GM04504 (cell line): ENCODE results near the gene NDST3.

Source experiments
- DNase-seq: peaks from one replicate; pipeline ENCODE4 v3.0.0-alpha.2; 2012; ENCODE audit warnings: low read depth

NDST3 gene

GRCh38 chr4:118034053-118034785 lies at the start of gene NDST3:
TSS of gene NDST3 (plus strand) at chr4:118034486. CDS start at chr4:118053911, 19,425 bp downstream.
- DNase-seq: peak; percentile 20

DNA sequence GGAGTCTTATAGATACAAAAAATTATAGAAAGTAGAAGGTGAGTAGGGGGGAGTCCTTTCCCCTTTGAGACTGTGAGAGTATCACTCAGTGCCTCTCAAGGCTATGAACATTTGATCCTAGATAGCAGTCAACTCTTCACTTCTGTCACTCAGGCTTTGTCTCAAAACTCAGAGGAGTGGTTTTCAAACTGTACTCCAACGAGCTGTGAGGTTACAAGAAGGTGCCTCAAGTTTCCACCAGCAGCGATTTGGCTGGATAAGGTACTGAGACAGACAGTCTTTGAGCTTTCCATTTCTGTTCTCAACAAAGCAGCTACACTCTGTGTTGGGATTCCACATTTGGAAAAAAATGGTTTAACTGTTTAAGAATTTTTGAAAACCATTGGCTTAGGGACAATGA lies 48.0 kb upstream of the NDST3 start:
- DNase-seq: no peak

DNA sequence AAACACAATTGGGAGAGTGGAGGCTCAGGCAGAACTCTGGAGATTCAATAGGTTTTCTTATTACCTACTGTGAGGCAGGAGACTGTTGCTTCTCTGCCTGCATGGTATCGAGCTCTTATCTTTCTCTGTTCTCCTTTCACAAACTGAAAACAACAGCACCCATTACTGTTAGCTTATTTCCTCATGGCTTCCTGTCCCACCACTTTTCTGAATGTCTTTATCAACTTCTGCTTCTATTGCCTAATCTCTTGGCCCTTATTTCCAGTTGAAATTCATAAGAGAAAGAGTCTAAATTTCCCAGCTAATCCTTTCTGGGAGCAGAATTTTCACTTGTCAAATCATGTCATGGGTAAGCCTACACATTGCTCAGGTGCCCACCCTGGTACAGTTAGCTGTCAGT lies 46.8 kb upstream of the NDST3 start:
- no peak for DNase-seq

DNA sequence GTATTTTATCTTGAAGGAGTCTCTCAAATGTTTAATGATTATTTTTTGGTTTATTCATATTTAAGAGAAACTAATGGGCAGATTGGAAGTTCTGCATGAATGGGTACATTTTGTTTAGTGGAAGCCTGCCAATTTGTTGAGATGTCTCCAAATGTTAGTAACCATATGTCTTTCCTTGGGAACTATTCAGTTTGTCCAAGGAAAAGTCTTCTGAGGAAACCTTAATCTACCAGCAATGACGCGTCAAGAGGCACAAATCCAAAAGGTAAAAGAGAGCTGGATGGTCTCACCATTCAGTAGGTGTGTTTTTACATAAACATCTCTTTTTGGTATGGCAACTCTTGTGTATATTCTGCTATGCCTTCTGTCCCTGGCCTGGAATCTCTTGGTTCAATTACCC lies 37.4 kb upstream of the NDST3 start:
- DNase-seq: no peak

GRCh38 chr4:118004088-118004487 lies 30.2 kb upstream of the NDST3 start:
- no peak for DNase-seq

GRCh38 chr4:118005883-118006282 lies 28.4 kb upstream of the NDST3 start:
- DNase-seq: no peak

DNA sequence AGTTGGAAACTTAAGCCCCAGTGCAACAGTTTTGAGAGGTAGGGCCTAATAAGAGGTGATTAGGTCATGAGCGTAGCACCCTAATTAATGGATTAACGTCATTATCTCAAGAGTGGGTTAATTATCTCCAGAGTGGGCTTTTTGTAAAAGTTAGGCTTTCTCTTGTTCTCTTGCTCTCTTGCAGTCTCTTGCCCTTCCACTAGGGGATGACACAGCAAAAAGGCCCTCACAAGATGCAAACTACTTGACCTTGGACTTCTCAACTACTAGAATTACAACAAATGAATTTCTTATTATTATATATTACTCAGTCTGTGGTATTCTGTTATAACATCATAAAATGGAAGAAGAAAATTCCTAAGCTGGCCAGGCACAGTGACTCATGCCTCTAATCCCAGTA lies 22.1 kb upstream of the NDST3 start:
- DNase-seq: no peak

DNA sequence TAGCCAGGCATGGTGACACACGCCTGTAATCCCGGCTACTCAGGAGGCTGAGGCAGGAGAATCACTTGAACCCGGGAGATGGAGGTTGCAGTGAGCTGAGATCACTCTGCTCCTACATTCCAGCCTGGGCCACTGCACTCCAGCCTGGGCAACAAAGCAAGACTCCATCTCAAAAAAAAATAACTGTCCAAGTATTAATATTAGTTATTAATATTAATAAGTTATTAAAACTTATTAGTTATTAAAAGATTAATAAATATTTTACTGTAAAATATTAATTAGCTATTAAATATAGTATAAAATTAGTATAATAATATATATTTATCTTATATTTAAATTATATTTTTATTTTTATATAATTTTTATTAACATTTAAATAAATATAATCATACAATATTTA lies 19.5 kb upstream of the NDST3 start:
- no peak for DNase-seq

DNA sequence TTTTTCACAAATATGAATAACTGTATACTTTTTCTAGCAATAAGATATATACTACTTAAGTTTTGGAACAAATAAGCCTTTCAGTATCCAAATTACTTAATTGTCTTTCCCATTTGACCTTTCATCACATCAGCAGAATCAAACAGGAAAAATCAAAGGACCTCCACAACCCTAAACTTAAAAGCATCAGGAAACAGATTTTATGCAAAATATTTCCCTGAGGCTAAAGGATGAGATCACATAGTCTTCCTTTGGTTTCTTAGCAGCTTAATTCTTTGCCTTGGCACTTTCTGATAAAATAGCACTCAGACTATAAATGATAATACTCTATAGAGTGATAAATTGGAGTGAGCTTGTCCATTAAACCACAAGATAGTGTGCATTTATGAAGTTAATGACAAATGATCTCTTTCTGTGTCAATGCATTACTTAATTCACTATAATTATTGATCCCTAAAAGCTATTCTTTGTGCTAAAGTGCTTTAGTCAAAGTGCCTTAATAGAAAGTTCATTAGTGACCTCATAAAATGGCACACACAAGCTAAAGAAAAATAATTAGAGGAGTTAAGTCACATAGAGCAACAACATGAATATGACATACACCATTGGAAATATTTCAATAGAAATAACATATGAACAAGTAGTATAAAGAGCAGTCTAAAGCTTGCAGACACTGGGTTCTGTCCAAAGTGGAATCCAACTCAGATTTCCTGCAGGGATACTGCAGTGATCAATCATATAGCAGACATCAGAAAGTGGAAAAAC lies 15.7 kb upstream of the NDST3 start:
- no peak for DNase-seq

GRCh38 chr4:118026806-118027205 lies 7.5 kb upstream of the NDST3 start:
- no peak for DNase-seq

- no peak for DNase-seq
Measured at GRCh38 chr4:118029224-118029623, 5.1 kb upstream of the NDST3 start.

DNA sequence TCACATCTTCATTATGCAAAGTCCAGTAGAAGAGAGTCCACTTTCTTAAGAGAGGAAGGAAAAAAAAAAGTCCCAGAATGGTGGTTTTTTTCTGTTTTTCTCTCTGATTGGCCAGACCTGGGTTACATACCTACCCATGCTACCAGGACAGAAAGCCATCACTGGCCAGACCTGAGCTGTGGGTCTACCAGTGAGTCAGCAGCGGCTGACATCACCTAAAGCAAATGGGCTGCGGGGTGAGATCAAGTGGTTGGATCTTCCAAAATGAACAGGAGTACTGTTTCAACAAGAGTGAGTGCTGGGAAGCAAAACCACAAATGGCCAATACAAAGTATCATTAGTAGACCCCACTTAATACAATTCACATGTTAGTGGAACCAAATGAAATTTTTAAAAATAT lies 1.6 kb upstream of the NDST3 start:
- DNase-seq: no peak

DNA sequence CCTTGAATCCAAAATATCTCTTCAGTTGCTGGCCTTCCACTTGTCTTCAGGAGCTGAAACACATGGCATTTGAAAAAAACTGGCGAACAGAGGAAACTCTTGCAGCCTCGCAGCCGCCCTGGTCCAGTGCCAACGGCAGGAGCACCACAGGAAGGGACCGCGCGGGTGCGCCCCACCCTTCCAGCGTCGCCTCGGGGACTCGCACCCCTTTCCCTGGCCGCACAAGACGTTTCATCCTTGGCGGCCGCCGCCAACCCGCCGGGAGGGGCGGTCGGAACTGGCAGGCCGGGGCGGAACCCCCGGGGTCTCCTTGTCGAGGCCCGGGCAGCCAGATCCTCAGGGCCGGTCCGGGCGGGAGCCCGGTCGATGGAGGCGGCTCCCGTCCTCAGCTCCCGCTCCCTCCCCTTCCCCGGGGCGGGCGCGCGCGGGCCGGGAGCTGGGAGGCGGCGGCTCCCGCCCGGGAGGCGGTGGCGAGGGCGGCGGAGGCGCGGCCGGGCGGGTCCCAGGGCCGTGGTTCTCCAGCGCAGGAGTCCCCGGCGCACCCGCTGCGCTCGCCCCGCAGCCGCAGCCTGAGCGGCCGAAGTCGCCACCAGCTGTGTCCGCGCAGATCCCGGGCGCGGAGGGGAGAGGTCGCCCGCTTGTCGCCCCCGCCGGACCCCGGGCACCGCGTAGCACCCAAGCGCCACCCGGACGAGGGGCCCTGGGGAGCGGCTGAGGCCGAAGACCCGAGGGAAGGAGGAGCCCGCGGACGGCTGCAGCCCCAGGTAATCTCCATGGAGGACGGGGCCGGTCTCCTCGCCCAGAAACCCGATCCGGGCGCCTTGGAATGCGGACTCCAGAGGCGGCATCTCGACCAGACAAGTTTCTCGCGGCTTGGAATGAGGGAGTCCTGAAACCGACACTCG lies 886 bp upstream of the NDST3 start:
- peak; percentile 12 for DNase-seq

- DNase-seq: no peak
Measured at GRCh38 chr4:118035309-118035708, 1.0 kb downstream of the NDST3 start.

- DNase-seq: no peak
Measured at GRCh38 chr4:118036336-118036735, 2.0 kb downstream of the NDST3 start.

GRCh38 chr4:118037955-118038354 lies 3.7 kb downstream of the NDST3 start:
- DNase-seq: no peak

- no peak for DNase-seq
Measured at GRCh38 chr4:118046323-118046722, 12.0 kb downstream of the NDST3 start.

DNA sequence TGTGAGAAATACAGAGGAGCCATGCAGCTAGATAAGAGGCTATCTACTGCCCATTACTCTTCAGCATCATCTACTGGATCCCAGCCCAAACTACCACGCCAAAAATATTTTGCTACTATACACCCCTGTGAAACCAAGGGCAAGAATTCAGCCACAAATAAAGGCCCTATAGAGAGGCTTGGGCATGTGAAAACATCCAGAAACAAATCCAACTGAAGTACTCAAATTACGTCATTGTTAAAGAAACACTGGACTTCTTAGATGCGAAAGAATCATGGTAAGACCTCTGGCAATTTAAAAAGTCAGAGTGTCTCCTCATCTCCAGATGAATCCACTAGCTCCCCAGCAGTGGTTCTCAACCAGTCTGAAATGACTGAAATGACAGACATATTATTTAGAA lies 12.8 kb downstream of the NDST3 start:
- DNase-seq: no peak

GRCh38 chr4:118058955-118059354 lies 24.7 kb downstream of the NDST3 start:
- no peak for DNase-seq

GRCh38 chr4:118059397-118059796 lies 25.1 kb downstream of the NDST3 start:
- no peak for DNase-seq

DNA sequence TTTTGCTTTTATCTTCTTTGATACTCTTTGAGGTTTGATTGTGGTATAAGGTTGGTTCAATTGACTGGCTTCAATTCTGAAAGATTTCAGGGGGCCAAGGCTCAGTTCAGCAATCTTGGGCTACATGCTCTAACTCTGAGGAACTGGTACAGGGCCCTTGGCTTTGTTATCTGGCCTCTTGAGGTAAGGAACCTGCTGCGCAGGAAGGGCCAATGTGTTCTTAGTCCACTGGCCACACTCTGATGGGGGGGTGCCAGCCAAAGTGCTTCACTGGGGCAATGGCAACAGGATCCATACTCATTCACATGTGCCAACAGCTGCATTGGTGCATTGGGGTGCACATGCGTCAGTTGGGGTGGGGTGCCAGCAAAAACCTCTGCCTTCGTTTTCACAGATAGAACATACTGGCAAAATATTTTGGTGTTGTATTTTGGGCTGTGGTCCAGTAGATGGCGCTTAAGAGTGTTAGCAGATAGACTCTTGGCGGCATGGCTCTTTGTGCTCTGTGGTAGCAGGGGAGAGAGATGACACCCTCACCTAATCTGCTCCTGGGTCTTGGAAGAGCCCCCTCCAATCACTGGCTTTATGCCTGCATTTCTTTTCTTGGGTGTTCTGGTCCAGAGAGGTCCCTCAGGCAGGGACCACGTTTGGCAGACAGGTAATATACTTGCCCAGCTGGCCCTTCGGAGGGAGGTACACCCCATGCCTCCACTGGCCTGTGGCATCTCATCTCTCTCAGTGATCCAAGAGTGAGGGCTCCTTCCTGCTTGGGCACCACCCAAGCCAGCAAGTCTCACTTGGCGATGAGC lies 42.9 kb downstream of the NDST3 start:
- DNase-seq: peak; percentile 13

- DNase-seq: no peak
Measured at GRCh38 chr4:118077767-118078105, 43.5 kb downstream of the NDST3 start.
